GM12874 (cell line): ENCODE measurements around the gene SLC45A3.

Experiments
- TF ChIP-seq, protein P1 (sequence below): IDR thresholded peaks from 2 replicates; pipeline ENCODE4 v1.5.1; 2011; ENCODE audit warnings: low read depth, mild to moderate bottlenecking, control low read depth, low read length, moderate library complexity; ENCODE audit not compliant: insufficient read depth

Gene SLC45A3

DNA sequence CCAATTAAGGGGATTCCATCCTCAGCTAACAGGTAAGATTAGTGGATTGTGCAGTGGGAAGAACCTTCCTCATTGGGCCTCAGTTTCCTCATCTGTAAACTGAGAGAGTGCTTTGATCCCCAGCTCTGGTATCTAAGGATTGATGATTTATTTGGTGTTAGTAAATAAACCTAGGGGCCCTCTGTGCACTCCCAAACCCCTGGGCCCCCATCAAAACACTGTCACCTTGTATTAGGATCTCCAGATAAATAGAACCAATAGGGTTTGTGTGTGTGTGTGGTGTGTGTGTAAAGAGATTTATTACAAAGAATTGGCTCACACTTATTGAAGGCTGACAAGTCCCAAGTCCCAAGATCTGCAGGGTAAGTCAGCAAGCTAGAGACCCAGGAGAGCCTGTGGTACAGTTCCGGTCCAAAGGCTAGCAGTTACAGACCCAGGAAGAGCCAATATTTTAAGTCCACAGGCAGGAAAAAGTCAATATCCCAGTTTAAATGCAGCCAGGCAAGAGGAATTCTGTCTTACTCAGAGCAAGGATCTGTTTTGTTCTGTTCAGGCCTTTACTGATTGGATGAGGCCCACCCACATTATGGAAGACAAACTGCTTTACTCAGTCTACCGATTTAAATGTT lies 37.5 kb downstream of the SLC45A3 start:
- TF ChIP-seq, protein P1, sequence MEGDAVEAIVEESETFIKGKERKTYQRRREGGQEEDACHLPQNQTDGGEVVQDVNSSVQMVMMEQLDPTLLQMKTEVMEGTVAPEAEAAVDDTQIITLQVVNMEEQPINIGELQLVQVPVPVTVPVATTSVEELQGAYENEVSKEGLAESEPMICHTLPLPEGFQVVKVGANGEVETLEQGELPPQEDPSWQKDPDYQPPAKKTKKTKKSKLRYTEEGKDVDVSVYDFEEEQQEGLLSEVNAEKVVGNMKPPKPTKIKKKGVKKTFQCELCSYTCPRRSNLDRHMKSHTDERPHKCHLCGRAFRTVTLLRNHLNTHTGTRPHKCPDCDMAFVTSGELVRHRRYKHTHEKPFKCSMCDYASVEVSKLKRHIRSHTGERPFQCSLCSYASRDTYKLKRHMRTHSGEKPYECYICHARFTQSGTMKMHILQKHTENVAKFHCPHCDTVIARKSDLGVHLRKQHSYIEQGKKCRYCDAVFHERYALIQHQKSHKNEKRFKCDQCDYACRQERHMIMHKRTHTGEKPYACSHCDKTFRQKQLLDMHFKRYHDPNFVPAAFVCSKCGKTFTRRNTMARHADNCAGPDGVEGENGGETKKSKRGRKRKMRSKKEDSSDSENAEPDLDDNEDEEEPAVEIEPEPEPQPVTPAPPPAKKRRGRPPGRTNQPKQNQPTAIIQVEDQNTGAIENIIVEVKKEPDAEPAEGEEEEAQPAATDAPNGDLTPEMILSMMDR: no peak

DNA sequence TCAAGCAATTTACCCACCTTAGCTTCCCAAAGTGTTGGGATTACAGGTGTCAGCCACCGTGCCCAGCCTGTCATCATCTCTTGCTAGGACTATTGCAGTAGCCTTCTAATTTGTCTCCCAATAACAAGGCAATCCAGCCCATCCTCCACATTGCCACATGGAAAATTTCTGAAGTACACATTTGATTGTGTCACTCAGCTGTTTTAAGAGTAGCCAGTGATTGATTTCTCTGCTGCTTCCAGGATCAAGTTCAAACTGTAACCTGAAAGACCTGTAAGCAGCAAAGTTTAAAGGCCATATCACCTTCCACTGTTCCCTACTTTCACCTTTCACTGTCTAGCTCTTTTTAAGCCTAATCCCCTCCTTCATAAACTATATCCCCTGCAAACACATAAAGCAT lies 40.7 kb downstream of the SLC45A3 start:
- TF ChIP-seq, protein P1: no peak

DNA sequence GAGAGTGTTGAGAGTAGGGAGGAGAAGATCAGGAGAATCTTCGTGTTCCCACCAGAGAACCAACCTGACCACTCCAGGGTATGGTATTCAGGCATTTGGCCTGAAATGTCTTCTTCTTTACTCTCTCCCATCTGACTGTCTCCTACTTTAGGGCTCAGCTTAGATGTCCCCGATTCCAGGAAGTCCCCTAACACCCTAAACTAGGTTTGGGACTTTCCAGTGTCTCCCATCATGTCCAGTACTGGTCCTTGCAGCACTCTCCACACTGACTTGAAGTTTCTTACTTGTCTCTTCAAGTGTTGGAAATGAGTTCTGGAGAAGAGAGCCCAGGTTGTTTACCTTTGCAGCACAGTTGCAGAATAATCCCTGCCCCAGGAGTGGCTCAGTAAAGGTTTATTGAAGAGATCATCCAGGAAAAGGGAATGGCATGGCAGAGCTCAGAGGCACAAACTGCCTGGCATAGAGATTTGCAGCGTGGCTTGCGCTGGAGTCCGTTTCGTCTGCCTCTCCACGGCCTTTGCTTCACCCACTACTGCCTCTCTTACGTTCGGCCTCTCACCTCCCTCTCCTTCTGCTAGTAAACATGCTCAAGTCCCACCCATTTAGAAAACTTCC lies 42.3 kb downstream of the SLC45A3 start:
- TF ChIP-seq, protein P1: no peak

DNA sequence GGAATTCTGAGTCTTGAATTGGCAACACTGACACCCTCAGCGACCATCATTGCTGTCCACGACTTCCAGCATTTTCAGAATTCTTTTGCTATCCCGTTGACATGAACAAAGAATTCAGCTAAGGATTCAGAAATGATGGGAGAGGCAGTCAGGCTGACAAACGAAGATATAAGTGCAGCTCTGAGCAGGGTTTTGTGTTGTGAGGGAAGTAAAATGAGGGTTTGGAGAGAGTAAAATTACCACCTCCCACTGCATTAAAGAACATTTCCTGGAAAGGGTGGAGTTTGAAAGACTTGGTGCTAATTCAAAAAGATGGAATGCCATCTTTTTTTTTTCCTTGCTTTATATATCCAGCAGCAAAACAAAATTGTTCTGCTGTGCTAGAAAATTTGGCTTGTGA lies 43.6 kb downstream of the SLC45A3 start:
- TF ChIP-seq, protein P1: no peak

DNA sequence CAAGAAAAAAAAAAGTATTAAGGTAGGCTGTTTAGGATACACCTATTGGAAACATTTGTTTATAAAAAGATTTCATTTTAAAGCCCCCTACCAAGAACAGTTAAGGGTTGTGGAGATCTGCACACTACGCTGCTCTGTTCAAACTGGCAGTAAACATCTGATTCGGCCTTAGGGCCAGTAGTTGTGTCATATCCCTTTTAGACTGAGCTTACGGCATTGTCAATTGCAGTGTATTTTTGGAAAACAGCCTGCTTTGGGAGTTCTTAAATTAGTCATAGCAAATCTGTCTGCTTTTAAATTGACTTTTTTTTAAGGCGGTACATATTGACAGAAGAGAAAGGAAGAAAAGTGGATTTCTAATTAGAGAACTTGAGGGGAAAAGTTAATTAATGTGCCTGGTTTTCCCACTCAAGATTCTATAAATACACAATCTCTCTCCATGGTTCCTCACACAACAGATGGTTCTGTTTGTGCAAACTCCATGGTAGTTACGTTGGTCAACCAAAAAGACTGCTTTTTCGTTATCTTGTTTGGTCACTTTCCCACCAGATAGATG lies 46.8 kb downstream of the SLC45A3 start:
- TF ChIP-seq, protein P1: no peak

DNA sequence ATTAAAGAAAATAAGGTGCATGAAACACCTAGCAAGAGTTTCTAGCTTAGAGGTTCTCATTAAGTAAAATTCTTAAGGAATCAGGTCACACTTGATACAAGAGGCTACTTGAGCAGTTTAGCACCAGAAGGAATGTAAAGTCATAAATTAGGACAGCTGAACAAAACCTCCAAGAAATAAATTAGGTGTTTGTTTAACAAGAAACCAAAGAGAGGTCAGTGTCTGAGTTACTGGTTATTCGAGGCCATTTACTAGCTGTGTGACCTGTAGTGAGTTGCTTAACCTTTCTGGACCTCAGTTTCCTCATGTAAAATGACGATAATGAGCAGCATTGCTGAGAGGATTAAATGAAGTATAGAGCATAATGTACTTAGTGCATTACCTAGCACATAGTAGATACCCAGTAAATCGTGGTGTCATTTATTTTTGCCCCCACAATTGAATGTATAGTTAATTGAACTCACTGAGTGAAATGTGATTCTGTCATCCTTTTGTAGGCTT lies 47.6 kb downstream of the SLC45A3 start:
- TF ChIP-seq, protein P1: no peak

DNA sequence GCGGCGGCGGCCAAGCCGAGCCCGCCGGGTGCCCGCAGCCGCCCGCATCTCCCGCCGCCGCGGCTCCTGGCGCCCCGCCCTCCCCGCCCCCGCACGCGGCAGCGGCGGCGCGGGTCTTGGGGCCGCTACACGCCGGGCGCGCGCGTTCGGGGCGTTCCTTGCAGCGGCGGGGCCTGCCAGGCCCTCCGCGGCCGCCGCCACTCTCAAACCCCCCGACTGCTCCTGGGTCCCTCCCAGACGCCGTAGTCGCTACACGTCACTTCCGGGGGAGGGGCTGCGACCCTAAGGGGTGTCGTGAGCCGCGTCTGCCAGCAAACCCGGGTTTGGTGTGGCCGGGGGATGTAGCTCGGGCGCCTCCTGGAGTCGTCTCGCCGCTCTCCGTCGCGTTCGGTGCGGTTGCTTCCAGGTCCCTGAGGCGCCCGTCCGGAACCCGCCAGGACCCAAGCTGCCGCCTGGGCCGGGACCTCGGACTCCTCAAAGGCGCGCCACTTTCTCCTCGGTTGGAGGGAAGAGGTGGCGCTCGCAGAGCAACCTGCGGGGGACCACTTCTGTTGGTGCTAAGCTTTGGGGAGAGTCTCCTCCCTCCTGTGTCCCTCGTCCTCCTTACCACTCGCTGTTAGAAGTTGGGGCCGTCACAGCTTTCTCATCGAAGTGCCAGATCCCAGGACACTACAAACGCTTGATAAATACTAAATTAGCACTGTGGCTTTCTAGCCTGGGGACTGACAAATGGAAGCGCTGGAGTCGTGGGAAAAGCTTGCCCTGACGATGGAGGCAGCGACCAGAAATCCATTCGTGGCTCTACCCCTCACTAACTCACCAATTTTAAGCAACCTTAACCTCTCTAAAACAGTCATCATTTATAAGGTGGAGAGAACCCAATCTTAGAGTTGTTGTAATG lies 48.3 kb downstream of the SLC45A3 start, which contains the start of gene ELK4:
ELK4 (minus strand) TSS at position 244 of the 901 bp plus-strand sequence. CDS start 8,129 bp downstream, outside the sequence.
- TF ChIP-seq, protein P1: peak; percentile 86
